Lung (tissue), 12 donors: ENCODE results near the gene ANO8. TPM values are rescaled to one million over a fixed set of nuclear protein-coding genes. Genes with fewer than 3 reads are reported as not detected.

Experiments
- ATAC-seq: fragments of 200-7000 bp; cut with Tn5 transposase; one replicate; pipeline ENCODE4 v1.9.1; 2020; ENCODE audit warnings: moderate number of reproducible peaks; ENCODE audit not compliant: insufficient read depth, low FRiP score
- DNase-seq, 3 donors: peaks; one replicate each; pipeline ENCODE4 v3.0.0-alpha.2; 2013 to 2017
- H3K27ac ChIP-seq, 2 donors: one replicate each; pipeline ENCODE4 v1.5.1; 2013; ENCODE audit warnings: mild to moderate bottlenecking in 2 of 2, moderate library complexity in 2 of 2, control low read depth in 1 of 2, inconsistent platforms in 1 of 2, low read depth in 1 of 2, low read length in 1 of 2
- H3K27me3 ChIP-seq, 3 donors: one replicate each; pipeline ENCODE4 v1.5.1; 2013; ENCODE audit warnings: low read length in 2 of 3; ENCODE audit not compliant: control insufficient read depth in 3 of 3, insufficient read depth in 3 of 3
- H3K36me3 ChIP-seq, 4 donors: one replicate each; pipeline ENCODE4 v1.5.1; 2013; ENCODE audit warnings: low read length in 4 of 4, mild to moderate bottlenecking in 1 of 4, moderate library complexity in 1 of 4; ENCODE audit not compliant: control insufficient read depth in 4 of 4, insufficient read depth in 4 of 4
- H3K4me1 ChIP-seq, 5 donors: one replicate each; pipeline ENCODE4 v1.5.1; 2013; ENCODE audit warnings: low read length in 5 of 5, mild to moderate bottlenecking in 2 of 5, moderate library complexity in 1 of 5; ENCODE audit not compliant: control insufficient read depth in 5 of 5, insufficient read depth in 5 of 5
- H3K4me3 ChIP-seq: one replicate; pipeline ENCODE4 v1.5.1; 2013; ENCODE audit warnings: mild to moderate bottlenecking, control low read depth, moderate library complexity
- H3K9ac ChIP-seq, 2 donors: one replicate each; pipeline ENCODE4 v1.5.1; 2013; ENCODE audit warnings: low read length in 2 of 2, control low read depth in 1 of 2; ENCODE audit not compliant: insufficient read depth in 1 of 2
- H3K9me3 ChIP-seq, 4 donors: one replicate each; pipeline ENCODE4 v1.5.1; 2013; ENCODE audit warnings: low read length in 3 of 4, mild to moderate bottlenecking in 1 of 4, moderate library complexity in 1 of 4; ENCODE audit not compliant: control insufficient read depth in 4 of 4, insufficient read depth in 3 of 4
- WGBS, 2 donors: extraction: QIAGEN DNeasy Blood & Tissue Kit; methylation state at CpG; one replicate each; pipeline ENCODE4 v1.1.7; 2013; 5-methylcytosine and 5-hydroxymethylcytosine counted together
- polyA plus RNA-seq, 2 donors: library from polyadenylated mRNA; stranded (reverse); fragments of 200-250 nt; gene quantifications; one replicate each; pipeline ENCODE4 v1.2.1, GENCODE V29; 2013
- total RNA-seq, 2 donors: library from RNA; depleted of rRNA in 1 of 2; stranded (reverse); fragments of >200 nt in 1 of 2; gene quantifications; one replicate each; pipeline ENCODE4 v1.2.1, GENCODE V29; 2014 to 2021
- TF ChIP-seq, protein P1 (sequence below): IDR thresholded peaks from 2 replicates; pipeline ENCODE4 v1.5.1; 2012; ENCODE audit warnings: mild to moderate bottlenecking; ENCODE audit errors: control extremely low read depth, extremely low read depth
- donor health status: control.
- donor health status: control.
- donor health status: Bipolar disorder and iron deficiency.
- donor health status: healthy.
- donor health status: DM: yes; HTN: yes; CAD: no.

Gene ANO8
- total and polyA plus RNA-seq, 4 donors = 7.1 to 22.5 (median 8.0) TPM

DNA sequence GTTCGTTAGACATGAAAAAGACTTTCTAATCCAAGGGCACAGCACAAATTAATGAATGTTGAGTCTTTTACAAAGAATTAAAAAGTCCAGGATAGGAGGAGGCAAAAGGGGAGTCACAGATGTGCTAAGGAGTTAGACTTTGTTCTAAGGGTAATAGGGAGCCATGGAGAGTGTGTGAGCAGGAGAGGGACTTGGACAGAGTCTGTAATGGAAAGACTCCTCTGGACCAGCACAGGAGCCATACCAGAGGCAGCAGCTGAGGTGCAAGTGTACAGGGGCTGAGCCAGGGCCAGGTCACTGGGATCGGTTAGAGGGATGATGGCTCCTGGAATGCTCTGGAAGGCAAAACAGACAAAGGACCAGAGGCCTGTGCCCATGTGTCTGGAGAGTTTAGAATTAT lies 13.2 kb upstream of the ANO8 start:
- no peaks in the 10 kb centered on the region for H3K36me3 ChIP-seq
- TF ChIP-seq, protein P1, sequence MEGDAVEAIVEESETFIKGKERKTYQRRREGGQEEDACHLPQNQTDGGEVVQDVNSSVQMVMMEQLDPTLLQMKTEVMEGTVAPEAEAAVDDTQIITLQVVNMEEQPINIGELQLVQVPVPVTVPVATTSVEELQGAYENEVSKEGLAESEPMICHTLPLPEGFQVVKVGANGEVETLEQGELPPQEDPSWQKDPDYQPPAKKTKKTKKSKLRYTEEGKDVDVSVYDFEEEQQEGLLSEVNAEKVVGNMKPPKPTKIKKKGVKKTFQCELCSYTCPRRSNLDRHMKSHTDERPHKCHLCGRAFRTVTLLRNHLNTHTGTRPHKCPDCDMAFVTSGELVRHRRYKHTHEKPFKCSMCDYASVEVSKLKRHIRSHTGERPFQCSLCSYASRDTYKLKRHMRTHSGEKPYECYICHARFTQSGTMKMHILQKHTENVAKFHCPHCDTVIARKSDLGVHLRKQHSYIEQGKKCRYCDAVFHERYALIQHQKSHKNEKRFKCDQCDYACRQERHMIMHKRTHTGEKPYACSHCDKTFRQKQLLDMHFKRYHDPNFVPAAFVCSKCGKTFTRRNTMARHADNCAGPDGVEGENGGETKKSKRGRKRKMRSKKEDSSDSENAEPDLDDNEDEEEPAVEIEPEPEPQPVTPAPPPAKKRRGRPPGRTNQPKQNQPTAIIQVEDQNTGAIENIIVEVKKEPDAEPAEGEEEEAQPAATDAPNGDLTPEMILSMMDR = no peak
- peaks cover 0 to 4% (median 0%) of the 10 kb centered on the region in 3 donors for H3K27me3 ChIP-seq
- no peak overlapping the region for H3K4me3 ChIP-seq
- DNase-seq (no peak), ATAC-seq (no peak)
- H3K9ac ChIP-seq = no peak overlapping the region
- 61 to 69% methylated on average over 2 of the region's 2 CpGs for WGBS, 2 donors
- H3K9me3 ChIP-seq = no peaks in the 10 kb centered on the region
- peaks cover 0 to 15% (median 6%) of the 10 kb centered on the region in 5 donors for H3K4me1 ChIP-seq
- H3K27ac ChIP-seq = peak overlapping the region; percentile 31 to 58

DNA sequence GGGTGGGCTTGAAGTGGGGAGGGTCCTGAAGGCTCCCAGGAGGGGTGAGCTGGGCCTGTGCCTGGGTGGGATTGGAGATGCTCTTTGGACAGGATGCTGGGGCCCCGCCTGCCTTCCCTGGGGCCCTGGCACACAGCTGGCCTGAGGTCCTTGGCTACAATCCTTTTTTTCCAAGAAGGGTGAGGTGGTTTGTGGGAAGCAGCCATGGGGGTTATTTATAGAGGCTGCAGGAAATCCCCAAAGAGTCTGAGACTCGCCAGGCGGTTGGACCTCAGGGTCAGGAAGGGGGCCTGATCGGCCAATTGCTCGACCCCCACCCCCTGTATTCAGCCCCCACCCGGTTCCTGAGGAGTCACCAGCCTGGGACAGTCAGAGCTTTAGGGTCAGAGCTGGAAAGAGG lies 12.7 kb upstream of the ANO8 start:
- peaks cover 0 to 4% (median 0%) of the 10 kb centered on the region in 3 donors for H3K27me3 ChIP-seq
- no peak overlapping the region for H3K9ac ChIP-seq
- no peaks in the 10 kb centered on the region for H3K9me3 ChIP-seq
- TF ChIP-seq, protein P1 = no peak
- no peak overlapping the region for H3K4me3 ChIP-seq
- no peaks in the 10 kb centered on the region for H3K36me3 ChIP-seq
- DNase-seq (no peak), ATAC-seq (peak; percentile 31)
- peak overlapping the region; percentile 31 to 53 for H3K27ac ChIP-seq
- WGBS, 2 donors = 18 to 34% methylated on average over 6 of the region's 6 CpGs
- H3K4me1 ChIP-seq = peaks cover 0 to 11% (median 6%) of the 10 kb centered on the region in 5 donors

DNA sequence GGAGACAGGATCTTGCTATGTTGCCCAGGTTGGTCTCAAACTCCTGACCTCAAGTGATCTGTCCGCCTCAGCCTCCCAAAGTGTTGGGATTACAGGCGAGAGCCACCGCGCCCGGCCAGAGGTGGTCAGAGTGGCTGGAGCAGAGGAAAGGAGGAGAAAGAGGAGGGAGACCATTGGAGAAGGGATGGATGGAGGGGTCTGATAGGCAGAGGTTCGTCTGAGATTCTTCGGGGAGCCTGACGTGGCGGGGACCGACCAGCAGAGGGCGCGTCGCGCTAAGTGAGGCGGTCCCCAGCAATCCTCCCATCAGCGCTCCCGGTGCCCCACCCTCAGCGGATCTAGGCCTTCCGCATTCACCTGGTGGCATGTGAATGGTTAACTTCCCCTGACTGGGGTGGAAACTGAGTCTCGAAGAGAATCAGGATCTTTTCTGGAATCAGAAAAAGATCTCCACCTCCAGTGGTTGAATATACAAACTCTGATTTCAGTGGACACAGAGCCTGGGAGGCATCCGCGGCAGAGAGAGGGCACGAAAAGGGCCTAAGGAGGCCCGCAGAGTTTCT lies 11.5 kb upstream of the ANO8 start:
- H3K27me3 ChIP-seq = peaks cover 0 to 4% (median 0%) of the 10 kb centered on the region in 3 donors
- H3K4me1 ChIP-seq = peaks cover 0 to 8% (median 4%) of the 10 kb centered on the region in 5 donors
- no peak overlapping the region for H3K4me3 ChIP-seq
- peak; percentile 80 for ATAC-seq
- H3K36me3 ChIP-seq = peaks cover 0 to 5% (median 1%) of the 10 kb centered on the region in 4 donors
- WGBS, 2 donors = 17% methylated on average over 24 of the region's 24 CpGs
- no peak overlapping the region for H3K27ac ChIP-seq
- no peaks in the 10 kb centered on the region for H3K9me3 ChIP-seq
- H3K9ac ChIP-seq = no peak overlapping the region
- TF ChIP-seq, protein P1 = peak; percentile 90
- DNase-seq = peak; percentile 70 to 73 (median 70)

DNA sequence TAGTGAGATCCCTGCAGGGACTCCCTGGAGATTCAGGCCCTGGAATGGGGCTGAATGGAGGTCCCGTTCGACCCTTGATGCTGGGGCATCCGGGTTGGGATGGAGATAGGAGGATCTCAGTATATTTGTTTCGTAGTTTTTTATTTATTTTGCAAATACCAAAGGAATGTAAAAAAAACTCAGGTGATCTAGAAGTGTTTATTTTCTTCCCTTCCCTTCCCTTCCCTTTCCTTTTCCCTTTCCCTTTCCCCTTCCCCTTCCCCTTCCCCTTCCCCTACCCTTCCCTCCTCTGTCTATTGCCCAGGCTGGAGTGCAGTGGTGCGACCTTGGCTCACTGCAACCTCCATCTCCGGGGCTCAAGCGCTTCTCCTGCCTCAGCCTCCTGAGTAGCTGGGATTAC lies 7.2 kb upstream of the ANO8 start:
- Histone ChIP-seq H3K9me3 (no peaks in the 10 kb centered on the region), H3K9ac (no peak overlapping the region), H3K27me3 (no peaks in the 10 kb centered on the region), H3K4me3 (no peak overlapping the region), H3K27ac (no peak overlapping the region), H3K4me1 (peaks cover 0 to 11% (median 6%) of the 10 kb centered on the region in 5 donors), H3K36me3 (peaks cover 0 to 8% (median 2%) of the 10 kb centered on the region in 4 donors)
- 88% methylated on average over 7 of the region's 7 CpGs for WGBS, 2 donors
- ATAC-seq (no peak), DNase-seq (no peak)
- TF ChIP-seq, protein P1 = no peak
